GM20431 (cell line): Measurements from ENCODE around the gene DCPS.
"Not testable (repeated sequence)": the region's sequence is repeated elsewhere in the genome, so short reads cannot be mapped to it uniquely, and the experiment has no call there.

Source experiments
- in situ Hi-C: fragments of 300-500 bp; cut with MseI, MboI; formaldehyde crosslinking; loops from one replicate; pipeline ENCODE4 v1.15.0; 2020; ENCODE audit warnings: low sequenced_read_pairs; ENCODE audit not compliant: unreplicated experiment

Gene DCPS

GRCh38 chr11:126355324-126355925 is 51.6 kb downstream of the DCPS start, which contains the start of gene ST3GAL4:
TSS of gene ST3GAL4 (plus strand) at chr11:126355686. CDS start at chr11:126406156, 50,470 bp downstream.
- in situ Hi-C loops, result no loop called here

GRCh38 chr11:126355926-126356897 is 52.4 kb downstream of the DCPS start:
- in situ Hi-C loops, result no loop called here

- in situ Hi-C loops, result no loop called here
Observed at GRCh38 chr11:126357055-126357962, 53.4 kb downstream of the DCPS start.

- in situ Hi-C loops, result no loop called here
Observed at GRCh38 chr11:126357969-126358762, 54.3 kb downstream of the DCPS start.

GRCh38 chr11:126358763-126359160 is 54.9 kb downstream of the DCPS start:
- in situ Hi-C loops, result no loop called here

GRCh38 chr11:126359431-126360048 is 55.7 kb downstream of the DCPS start:
- in situ Hi-C loops, result no loop called here

- in situ Hi-C loops, result no loop called here
Observed at GRCh38 chr11:126360049-126360446, 56.2 kb downstream of the DCPS start.

- in situ Hi-C loops, result no loop called here
Observed at GRCh38 chr11:126361400-126361799, 57.5 kb downstream of the DCPS start.

GRCh38 chr11:126362879-126363655 is 59.2 kb downstream of the DCPS start:
- in situ Hi-C loops, result no loop called here

GRCh38 chr11:126363706-126364248 is 59.9 kb downstream of the DCPS start:
- in situ Hi-C loops, result no loop called here

- in situ Hi-C loops, result not testable (repeated sequence)
Observed at GRCh38 chr11:126364735-126365134, 60.9 kb downstream of the DCPS start.

- in situ Hi-C loops, result not testable (repeated sequence)
Observed at GRCh38 chr11:126365508-126365907, 61.6 kb downstream of the DCPS start.

- in situ Hi-C loops, result no loop called here
Observed at GRCh38 chr11:126366064-126366822, 62.4 kb downstream of the DCPS start.

- in situ Hi-C loops, result not testable (repeated sequence)
Observed at GRCh38 chr11:126366823-126367654, 63.2 kb downstream of the DCPS start.

GRCh38 chr11:126367806-126368205 is 63.9 kb downstream of the DCPS start:
- in situ Hi-C loops, result not testable (repeated sequence)

GRCh38 chr11:126368336-126369119 is 64.7 kb downstream of the DCPS start:
- in situ Hi-C loops, result not testable (repeated sequence)
